Adrenal gland (tissue), 12 donors: ENCODE results near the gene MYO18A. TPM values are rescaled to one million over a fixed set of nuclear protein-coding genes. Genes with fewer than 3 reads are reported as not detected.

Experiments used
- DNase-seq, 7 donors: peaks; one replicate each; pipeline ENCODE4 v3.0.0-alpha.2; 2019 to 2020
- H3K27ac ChIP-seq, 5 donors: fragments of 200-600 bp; sonication (generic) in 4 of 5; 1 replicate in 3 of 5; 2 replicates in 2 of 5; pipeline versions ENCODE4 v1.5.1 to v1.8.0; 2016 to 2020; ENCODE audit warnings: mild to moderate bottlenecking in 1 of 5
- H3K27me3 ChIP-seq: fragments of 200-600 bp; 2 replicates; pipeline ENCODE4 v1.8.0; 2021
- H3K36me3 ChIP-seq, 2 donors: fragments of 200-600 bp; replicated peaks in 1 of 2; 1 replicate in 1 of 2; 2 replicates in 1 of 2; pipeline versions ENCODE4 v1.5.1 to v1.8.0; 2018 to 2022
- H3K4me1 ChIP-seq, 2 donors: fragments of 200-600 bp; replicated peaks in 1 of 2; 1 replicate in 1 of 2; 2 replicates in 1 of 2; pipeline versions ENCODE4 v1.5.1 to v1.8.0; 2018 to 2021
- H3K4me3 ChIP-seq, 4 donors: fragments of 200-600 bp; sonication (generic) in 3 of 4; one replicate each; pipeline ENCODE4 v1.5.1; 2016 to 2018
- H3K9me3 ChIP-seq, 3 donors: fragments of 200-600 bp; sonication (generic) in 1 of 3; replicated peaks in 1 of 3; 1 replicate in 2 of 3; 2 replicates in 1 of 3; pipeline versions ENCODE4 v1.5.1 to v1.8.0; 2016 to 2021
- CTCF ChIP-seq, 6 experiments: fragments of 450-650 bp in 4 of 6; fragments of 200-600 bp in 2 of 6; sonication (generic) in 1 of 6; IDR thresholded peaks; 1 replicate in 5 of 6; 2 replicates in 1 of 6; pipeline versions ENCODE4 v1.5.1 to v1.8.0; 2016 to 2021; ENCODE audit warnings: antibody characterized with exemption in 6 of 6, mild to moderate bottlenecking in 2 of 6, moderate library complexity in 1 of 6
- POLR2A ChIP-seq, 2 donors: fragments of 450-650 bp; IDR thresholded peaks; one replicate each; pipeline ENCODE4 v1.6.1; 2017; ENCODE audit warnings: antibody characterized with exemption in 2 of 2, mild to moderate bottlenecking in 2 of 2, moderate library complexity in 1 of 2
- WGBS, 4 donors: extraction: QIAGEN DNeasy Blood & Tissue Kit in 2 of 4; methylation state at CpG; one replicate each; pipeline versions ENCODE4 v1.1.5 to v1.1.7; 2013 to 2017; 5-methylcytosine and 5-hydroxymethylcytosine counted together
- intact Hi-C, 2 donors: fragments of 100-400 bp; cut with DNase I; formaldehyde crosslinking; loops; one replicate each; pipeline versions ENCODE4 v1.14.1 to v1.15.0; 2022 to 2023
- polyA plus RNA-seq, 3 donors: library from polyadenylated mRNA; stranded (reverse); fragments of 200-250 nt in 2 of 3; fragments of 350-450 nt in 1 of 3; fragmentation: Illumina TruSeq in 1 of 3; extraction: RNeasy Lipid Tissue Mini Kit (QIAGEN cat#74804) in 1 of 3; gene quantifications; one replicate each; pipeline ENCODE4 v1.2.3, GENCODE V29; 2013 to 2014
- total RNA-seq, 9 donors: library from RNA; depleted of rRNA in 4 of 9; stranded (reverse); fragments of >200 nt in 4 of 9; fragments of 120-200 nt in 1 of 9; fragmentation: NEBNext Ultra II Directional in 1 of 9; extraction: Animal tissue kit (Norgen Biotek cat#: 25700) in 1 of 9; gene quantifications; one replicate each; pipeline versions ENCODE4 v1.1.0 to v1.2.4, GENCODE V29; 2013 to 2023
- donor health status: healthy with polysubstance abuse.
- donor health status: Bipolar disorder and iron deficiency.
- donor health status: DM: yes; HTN: yes; CAD: no.
- donor health status: DM: no; HTN: no; CAD: no.
- donor health status: DM: no; HTN: no; CAD: no.
- donor health status: DM: yes; HTN: yes; CAD: no.

The MYO18A gene
- total and polyA plus RNA-seq, 12 donors = 19.6 to 95.6 (median 40.7) TPM

GRCh38 chr17:29162082-29162908 is 17.9 kb downstream of the MYO18A start:
- Histone ChIP-seq H3K27me3 (no peaks in the 10 kb centered on the region), H3K4me3 (no peak overlapping the region), H3K27ac (peak overlapping the region in 1 of 5 donors; percentile 10), H3K4me1 (peaks cover 0 to 35% of the 10 kb centered on the region in 2 donors), H3K9me3 (no peaks in the 10 kb centered on the region), H3K36me3 (peaks cover 0 to 13% of the 10 kb centered on the region in 2 donors)
- WGBS, 4 donors = 85 to 94% (median 91%) methylated on average over 8 to 11 of the region's 11 CpGs
- no peak for TF ChIP-seq CTCF (IDR thresholded peaks at IDR 0.05)
- TF ChIP-seq POLR2A (IDR thresholded peaks at IDR 0.05) = no peak
- intact Hi-C loops = no loop called here
- DNase-seq = peak in 1 of 7 donors; percentile 1

GRCh38 chr17:29160253-29160652 is 19.9 kb downstream of the MYO18A start:
- intact Hi-C loops = no loop called here
- Histone ChIP-seq H3K27me3 (no peaks in the 10 kb centered on the region), H3K4me1 (peaks cover 8 to 55% of the 10 kb centered on the region in 2 donors), H3K9me3 (no peaks in the 10 kb centered on the region), H3K4me3 (no peak overlapping the region), H3K27ac (peak overlapping the region in 1 of 5 donors; percentile 7), H3K36me3 (peaks cover 0 to 2% of the 10 kb centered on the region in 2 donors)
- DNase-seq = no peak
- WGBS, 4 donors = 76 to 90% (median 84%) methylated on average over 2 of the region's 2 CpGs
- no peak for TF ChIP-seq POLR2A (IDR thresholded peaks at IDR 0.05)
- TF ChIP-seq CTCF (IDR thresholded peaks at IDR 0.05) = no peak

- peak in 1 of 7 donors; percentile 12 for DNase-seq
- TF ChIP-seq CTCF (IDR thresholded peaks at IDR 0.05) = no peak
- TF ChIP-seq POLR2A (IDR thresholded peaks at IDR 0.05) = no peak
- WGBS, 4 donors = 41 to 59% (median 55%) methylated on average over 3 of the region's 3 CpGs
- Histone ChIP-seq H3K27me3 (no peaks in the 10 kb centered on the region), H3K4me1 (peaks cover 17 to 64% of the 10 kb centered on the region in 2 donors), H3K36me3 (no peaks in the 10 kb centered on the region), H3K4me3 (no peak overlapping the region), H3K27ac (peak overlapping the region in 2 of 5 donors; percentile 26 to 77), H3K9me3 (no peaks in the 10 kb centered on the region)
- intact Hi-C loops = no loop called here
Measured at GRCh38 chr17:29159306-29159860, 20.8 kb downstream of the MYO18A start.

- H3K36me3 ChIP-seq = no peaks in the 10 kb centered on the region
- no peaks in the 10 kb centered on the region for H3K27me3 ChIP-seq
- peak overlapping the region in 2 of 5 donors; percentile 26 to 77 for H3K27ac ChIP-seq
- 67 to 80% (median 73%) methylated on average over 7 to 13 of the region's 13 CpGs for whole genome bisulfite sequencing, 4 donors
- peak in 1 of 7 donors; percentile 13 for DNase-seq
- no peak overlapping the region for H3K4me3 ChIP-seq
- peaks cover 18 to 69% of the 10 kb centered on the region in 2 donors for H3K4me1 ChIP-seq
- no peaks in the 10 kb centered on the region for H3K9me3 ChIP-seq
- intact Hi-C loops = no loop called here
- TF ChIP-seq POLR2A (IDR thresholded peaks at IDR 0.05) (no peak), CTCF (IDR thresholded peaks at IDR 0.05) (no peak)
Measured at GRCh38 chr17:29158488-29159275, 21.5 kb downstream of the MYO18A start.
